Chondrocyte (in vitro differentiated cells): ENCODE data around the gene NSUN5. TPM values are rescaled to one million over a fixed set of nuclear protein-coding genes. Genes with fewer than 3 reads are reported as not detected.

Experiments used
- DNase-seq: peaks from one replicate; pipeline ENCODE4 v3.0.0; 2021; ENCODE audit warnings: mixed read lengths, low spot score
- H3K27ac Mint-ChIP-seq: one replicate; pipeline ENCODE4 v1.8.0; 2021; ENCODE audit warnings: mild to moderate bottlenecking, moderate library complexity, mixed read lengths; ENCODE audit not compliant: unreplicated experiment
- H3K27me3 Mint-ChIP-seq: 2 replicates; pipeline ENCODE4 v1.8.0; 2021; ENCODE audit warnings: low read depth, mixed read lengths
- H3K36me3 Mint-ChIP-seq: 2 replicates; pipeline ENCODE4 v1.8.0; 2021; ENCODE audit warnings: low read depth, mixed read lengths
- H3K4me1 Mint-ChIP-seq: 2 replicates; pipeline ENCODE4 v1.8.0; 2021; ENCODE audit warnings: low read depth, mild to moderate bottlenecking, mixed read lengths
- H3K4me3 Mint-ChIP-seq: one replicate; pipeline ENCODE4 v1.8.0; 2021; ENCODE audit warnings: mild to moderate bottlenecking, moderate library complexity, mixed read lengths; ENCODE audit not compliant: unreplicated experiment
- H3K9me3 Mint-ChIP-seq: 2 replicates; pipeline ENCODE4 v1.8.0; 2021; ENCODE audit warnings: low read depth, mixed read lengths
- long read RNA-seq: library from polyadenylated mRNA; stranded (forward); transcript quantifications from one replicate; pipeline ENCODE4 v2.0.0, GENCODE V29; 2021
- total RNA-seq: library from RNA; stranded (reverse); gene quantifications from 3 replicates; pipeline ENCODE4 v1.2.1, GENCODE V29; 2021
- TF ChIP-seq, protein P1 (sequence below): fragments of 200-600 bp; sonication (generic); IDR thresholded peaks from 2 replicates; pipeline ENCODE4 v1.5.0; 2021; ENCODE audit warnings: antibody characterized with exemption, mild to moderate bottlenecking, moderate library complexity

The NSUN5 gene
- total RNA-seq, result 15.2 to 16.3 TPM (median 15.5 TPM) in 3 replicates
- long read RNA-seq, transcript NSUN5-204 (10 exons, 1,663 nt), result major isoform, 21 of 27 reads
- long read RNA-seq, partial matches to known transcripts, result 1 of 27 reads
- long read RNA-seq, other reads (novel, unspliced or antisense), result 4 of 27 reads

DNA sequence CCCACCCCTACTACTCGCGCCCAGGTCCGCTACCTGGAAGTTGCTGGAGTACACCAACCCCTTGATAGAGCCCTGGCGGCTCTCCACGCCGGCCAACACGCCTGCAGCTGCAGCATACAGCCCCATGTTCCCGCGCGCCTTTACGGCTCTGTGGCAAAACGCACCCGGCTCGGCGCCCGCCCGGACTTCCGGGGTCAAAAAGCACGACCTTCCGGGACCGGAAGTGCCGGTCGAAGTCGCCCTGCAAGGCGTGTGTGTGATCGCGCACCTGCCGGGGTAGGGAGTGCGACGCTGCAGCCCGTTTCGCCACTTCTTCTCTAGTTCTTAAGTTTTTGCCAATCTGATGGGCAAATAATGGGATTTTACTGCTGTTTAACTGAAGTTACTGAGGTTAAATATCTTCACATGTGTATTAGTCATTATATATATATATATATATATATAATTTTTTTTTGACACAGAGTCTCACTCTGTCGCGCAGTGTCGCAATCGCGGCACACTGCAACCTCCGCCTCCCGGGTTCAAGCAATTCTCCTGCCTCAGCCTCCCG lies at the start of gene NSUN5:
TSS of gene NSUN5 (minus strand) at position 162 of the 550 bp plus-strand sequence. CDS start at position 126, 36 bp downstream.
- H3K4me3 Mint-ChIP-seq, result peak within 1 kb of the TSS; percentile 92
- no peaks in the 10 kb centered on the region for H3K9me3 Mint-ChIP-seq
- no peaks in the 10 kb centered on the region for H3K27me3 Mint-ChIP-seq
- H3K4me1 Mint-ChIP-seq, result peaks cover 19% of the 10 kb centered on the region
- H3K27ac Mint-ChIP-seq, result peak within 1 kb of the TSS; percentile 84
- TF ChIP-seq, protein P1, sequence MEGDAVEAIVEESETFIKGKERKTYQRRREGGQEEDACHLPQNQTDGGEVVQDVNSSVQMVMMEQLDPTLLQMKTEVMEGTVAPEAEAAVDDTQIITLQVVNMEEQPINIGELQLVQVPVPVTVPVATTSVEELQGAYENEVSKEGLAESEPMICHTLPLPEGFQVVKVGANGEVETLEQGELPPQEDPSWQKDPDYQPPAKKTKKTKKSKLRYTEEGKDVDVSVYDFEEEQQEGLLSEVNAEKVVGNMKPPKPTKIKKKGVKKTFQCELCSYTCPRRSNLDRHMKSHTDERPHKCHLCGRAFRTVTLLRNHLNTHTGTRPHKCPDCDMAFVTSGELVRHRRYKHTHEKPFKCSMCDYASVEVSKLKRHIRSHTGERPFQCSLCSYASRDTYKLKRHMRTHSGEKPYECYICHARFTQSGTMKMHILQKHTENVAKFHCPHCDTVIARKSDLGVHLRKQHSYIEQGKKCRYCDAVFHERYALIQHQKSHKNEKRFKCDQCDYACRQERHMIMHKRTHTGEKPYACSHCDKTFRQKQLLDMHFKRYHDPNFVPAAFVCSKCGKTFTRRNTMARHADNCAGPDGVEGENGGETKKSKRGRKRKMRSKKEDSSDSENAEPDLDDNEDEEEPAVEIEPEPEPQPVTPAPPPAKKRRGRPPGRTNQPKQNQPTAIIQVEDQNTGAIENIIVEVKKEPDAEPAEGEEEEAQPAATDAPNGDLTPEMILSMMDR, result no peak
- peaks cover 4% of the 10 kb centered on the region for H3K36me3 Mint-ChIP-seq
- DNase-seq, result no peak

- Mint-ChIP-seq H3K27me3 (peaks cover 6% of the 10 kb centered on the region), H3K4me3 (no peak overlapping the region), H3K27ac (no peak overlapping the region), H3K36me3 (peaks cover 3% of the 10 kb centered on the region), H3K4me1 (peaks cover 21% of the 10 kb centered on the region), H3K9me3 (peaks cover 7% of the 10 kb centered on the region)
- TF ChIP-seq, protein P1, result no peak
- no peak for DNase-seq
These were observed 47.5 kb upstream of the NSUN5 start for GRCh38 chr7:73356159-73356558.

GRCh38 chr7:73354821-73355220 lies 46.2 kb upstream of the NSUN5 start:
- peaks cover 3% of the 10 kb centered on the region for H3K36me3 Mint-ChIP-seq
- H3K27me3 Mint-ChIP-seq, result peaks cover 6% of the 10 kb centered on the region
- no peak overlapping the region for H3K4me3 Mint-ChIP-seq
- peaks cover 7% of the 10 kb centered on the region for H3K9me3 Mint-ChIP-seq
- peaks cover 26% of the 10 kb centered on the region for H3K4me1 Mint-ChIP-seq
- no peak overlapping the region for H3K27ac Mint-ChIP-seq
- TF ChIP-seq, protein P1, result no peak
- peak; percentile 47 for DNase-seq

GRCh38 chr7:73354196-73354595 lies 45.6 kb upstream of the NSUN5 start:
- no peak overlapping the region for H3K4me3 Mint-ChIP-seq
- H3K27me3 Mint-ChIP-seq, result peaks cover 6% of the 10 kb centered on the region
- peaks cover 23% of the 10 kb centered on the region for H3K4me1 Mint-ChIP-seq
- TF ChIP-seq, protein P1, result no peak
- H3K27ac Mint-ChIP-seq, result no peak overlapping the region
- H3K36me3 Mint-ChIP-seq, result peaks cover 3% of the 10 kb centered on the region
- peaks cover 7% of the 10 kb centered on the region for H3K9me3 Mint-ChIP-seq
- peak; percentile 68 for DNase-seq

- Mint-ChIP-seq H3K4me1 (peaks cover 18% of the 10 kb centered on the region), H3K27ac (no peak overlapping the region), H3K9me3 (peaks cover 7% of the 10 kb centered on the region), H3K27me3 (peaks cover 6% of the 10 kb centered on the region), H3K4me3 (no peak overlapping the region), H3K36me3 (peaks cover 3% of the 10 kb centered on the region)
- DNase-seq, result no peak
- TF ChIP-seq, protein P1, result no peak
These were observed 44.6 kb upstream of the NSUN5 start for GRCh38 chr7:73353243-73353642.
